Activated naive CD8-positive, alpha-beta T cell treated with anti-CD3 and anti-CD28 coated beads, Interleukin-2, amount 50 U/mL, for 24 hours (primary cell): ENCODE measurements around the gene GAS7.
"Not testable (repeated sequence)": the region's sequence is repeated elsewhere in the genome, so short reads cannot be mapped to it uniquely, and the experiment has no call there.

Source experiments
- ATAC-seq: fragments of 150-1000 bp; cut with Tn5 transposase; one replicate; pipeline ENCODE4 v1.10.0; 2021
- DNase-seq: peaks from one replicate; pipeline ENCODE4 v3.0.0; 2021
- H3K27ac Mint-ChIP-seq: one replicate; pipeline ENCODE4 v1.8.0; 2021; ENCODE audit warnings: mild to moderate bottlenecking, mixed read lengths
- H3K27me3 Mint-ChIP-seq: one replicate; pipeline ENCODE4 v1.8.0; 2021; ENCODE audit warnings: mixed read lengths
- H3K36me3 Mint-ChIP-seq: one replicate; pipeline ENCODE4 v1.8.0; 2021; ENCODE audit warnings: low read depth, mixed read lengths
- H3K4me1 Mint-ChIP-seq: one replicate; pipeline ENCODE4 v1.8.0; 2021; ENCODE audit warnings: mixed read lengths
- H3K4me3 Mint-ChIP-seq: one replicate; pipeline ENCODE4 v1.8.0; 2021; ENCODE audit warnings: mild to moderate bottlenecking, moderate library complexity, mixed read lengths
- H3K9me3 Mint-ChIP-seq: one replicate; pipeline ENCODE4 v1.8.0; 2021; ENCODE audit warnings: mixed read lengths

Gene GAS7

GRCh38 chr17:10107316-10108165, 90.9 kb downstream of the GAS7 start:
- H3K4me1 Mint-ChIP-seq = peaks cover 9% of the 10 kb centered on the region
- no peak overlapping the region for H3K27ac Mint-ChIP-seq
- H3K9me3 Mint-ChIP-seq = no peaks in the 10 kb centered on the region
- no peak for DNase-seq
- H3K4me3 Mint-ChIP-seq = no peak overlapping the region
- peaks cover 5% of the 10 kb centered on the region for H3K27me3 Mint-ChIP-seq
- H3K36me3 Mint-ChIP-seq = no peaks in the 10 kb centered on the region
- ATAC-seq = no peak

- Mint-ChIP-seq H3K36me3 (no peaks in the 10 kb centered on the region), H3K4me1 (peaks cover 6% of the 10 kb centered on the region), H3K9me3 (no peaks in the 10 kb centered on the region), H3K27ac (no peak overlapping the region), H3K27me3 (peaks cover 5% of the 10 kb centered on the region), H3K4me3 (no peak overlapping the region)
- ATAC-seq (no peak), DNase-seq (no peak)
Observed at GRCh38 chr17:10106067-10106466, 92.3 kb downstream of the GAS7 start.

GRCh38 chr17:10105513-10106001, 92.8 kb downstream of the GAS7 start:
- Mint-ChIP-seq H3K4me3 (no peak overlapping the region), H3K9me3 (no peaks in the 10 kb centered on the region), H3K4me1 (peaks cover 6% of the 10 kb centered on the region), H3K27ac (no peak overlapping the region), H3K27me3 (peaks cover 5% of the 10 kb centered on the region), H3K36me3 (no peaks in the 10 kb centered on the region)
- no peak for DNase-seq
- ATAC-seq = no peak

GRCh38 chr17:10103712-10104111, 94.7 kb downstream of the GAS7 start:
- Mint-ChIP-seq H3K9me3 (no peaks in the 10 kb centered on the region), H3K27me3 (peaks cover 5% of the 10 kb centered on the region), H3K4me1 (peaks cover 6% of the 10 kb centered on the region), H3K36me3 (no peaks in the 10 kb centered on the region), H3K4me3 (no peak overlapping the region), H3K27ac (no peak overlapping the region)
- DNase-seq (no peak), ATAC-seq (no peak)

GRCh38 chr17:10102817-10103216, 95.6 kb downstream of the GAS7 start:
- no peak for ATAC-seq
- Mint-ChIP-seq H3K4me3 (no peak overlapping the region), H3K9me3 (no peaks in the 10 kb centered on the region), H3K36me3 (no peaks in the 10 kb centered on the region), H3K4me1 (peaks cover 6% of the 10 kb centered on the region), H3K27me3 (peaks cover 5% of the 10 kb centered on the region), H3K27ac (no peak overlapping the region)
- no peak for DNase-seq

GRCh38 chr17:10099051-10099571, 99.3 kb downstream of the GAS7 start:
- no peak for DNase-seq
- no peaks in the 10 kb centered on the region for H3K27me3 Mint-ChIP-seq
- H3K4me3 Mint-ChIP-seq = no peak overlapping the region
- H3K9me3 Mint-ChIP-seq = no peaks in the 10 kb centered on the region
- H3K27ac Mint-ChIP-seq = no peak overlapping the region
- no peaks in the 10 kb centered on the region for H3K36me3 Mint-ChIP-seq
- peaks cover 2% of the 10 kb centered on the region for H3K4me1 Mint-ChIP-seq
- no peak for ATAC-seq

GRCh38 chr17:10096596-10096995, 101.8 kb downstream of the GAS7 start:
- H3K27ac Mint-ChIP-seq = no peak overlapping the region
- ATAC-seq = no peak
- no peak overlapping the region for H3K4me3 Mint-ChIP-seq
- DNase-seq = no peak
- H3K27me3 Mint-ChIP-seq = no peaks in the 10 kb centered on the region
- peaks cover 2% of the 10 kb centered on the region for H3K36me3 Mint-ChIP-seq
- no peaks in the 10 kb centered on the region for H3K4me1 Mint-ChIP-seq
- peaks cover 5% of the 10 kb centered on the region for H3K9me3 Mint-ChIP-seq

GRCh38 chr17:10095295-10095694, 103.1 kb downstream of the GAS7 start:
- ATAC-seq, H3K27ac Mint-ChIP-seq, H3K4me1 Mint-ChIP-seq, H3K27me3 Mint-ChIP-seq, H3K4me3 Mint-ChIP-seq, H3K36me3 Mint-ChIP-seq, H3K9me3 Mint-ChIP-seq, DNase-seq: not testable (repeated sequence)

GRCh38 chr17:10094797-10095196, 103.6 kb downstream of the GAS7 start:
- Mint-ChIP-seq H3K4me3 (no peak overlapping the region), H3K9me3 (peaks cover 5% of the 10 kb centered on the region), H3K27ac (no peak overlapping the region), H3K27me3 (no peaks in the 10 kb centered on the region), H3K4me1 (no peaks in the 10 kb centered on the region), H3K36me3 (peaks cover 2% of the 10 kb centered on the region)
- no peak for ATAC-seq
- DNase-seq = no peak

GRCh38 chr17:10092595-10092994, 105.8 kb downstream of the GAS7 start:
- Mint-ChIP-seq H3K36me3 (peaks cover 2% of the 10 kb centered on the region), H3K27me3 (no peaks in the 10 kb centered on the region), H3K27ac (no peak overlapping the region), H3K4me3 (no peak overlapping the region), H3K4me1 (no peaks in the 10 kb centered on the region), H3K9me3 (peaks cover 5% of the 10 kb centered on the region)
- DNase-seq = no peak
- no peak for ATAC-seq

- DNase-seq (no peak), ATAC-seq (no peak)
- Mint-ChIP-seq H3K9me3 (peaks cover 5% of the 10 kb centered on the region), H3K4me3 (no peak overlapping the region), H3K36me3 (peaks cover 2% of the 10 kb centered on the region), H3K4me1 (peaks cover 5% of the 10 kb centered on the region), H3K27ac (no peak overlapping the region), H3K27me3 (no peaks in the 10 kb centered on the region)
Observed at GRCh38 chr17:10091046-10091445, 107.4 kb downstream of the GAS7 start.

- Mint-ChIP-seq H3K9me3 (peaks cover 5% of the 10 kb centered on the region), H3K4me3 (no peak overlapping the region), H3K4me1 (peaks cover 9% of the 10 kb centered on the region), H3K27me3 (no peaks in the 10 kb centered on the region), H3K27ac (no peak overlapping the region), H3K36me3 (peaks cover 2% of the 10 kb centered on the region)
- DNase-seq (no peak), ATAC-seq (no peak)
Observed at GRCh38 chr17:10089196-10089804, 109.1 kb downstream of the GAS7 start.

- no peak for ATAC-seq
Observed at GRCh38 chr17:10088444-10088843, 110.0 kb downstream of the GAS7 start.

GRCh38 chr17:10087355-10087754, 111.1 kb downstream of the GAS7 start:
- H3K9me3 Mint-ChIP-seq = peaks cover 4% of the 10 kb centered on the region
- H3K4me3 Mint-ChIP-seq = no peak overlapping the region
- no peak for DNase-seq
- ATAC-seq = no peak
- no peaks in the 10 kb centered on the region for H3K27me3 Mint-ChIP-seq
- peaks cover 15% of the 10 kb centered on the region for H3K4me1 Mint-ChIP-seq
- no peak overlapping the region for H3K27ac Mint-ChIP-seq
- H3K36me3 Mint-ChIP-seq = no peaks in the 10 kb centered on the region

More at GRCh38 chr17:10088444-10088843, 110.0 kb downstream of the GAS7 start:
- Mint-ChIP-seq H3K27me3 (no peaks in the 10 kb centered on the region), H3K27ac (no peak overlapping the region), H3K36me3 (peaks cover 2% of the 10 kb centered on the region), H3K4me1 (peaks cover 9% of the 10 kb centered on the region), H3K4me3 (no peak overlapping the region), H3K9me3 (peaks cover 5% of the 10 kb centered on the region)
- DNase-seq = no peak

- peaks cover 4% of the 10 kb centered on the region for H3K9me3 Mint-ChIP-seq
- no peaks in the 10 kb centered on the region for H3K36me3 Mint-ChIP-seq
- no peak overlapping the region for H3K27ac Mint-ChIP-seq
- H3K27me3 Mint-ChIP-seq = no peaks in the 10 kb centered on the region
- ATAC-seq (no peak), DNase-seq (no peak)
- H3K4me3 Mint-ChIP-seq = no peak overlapping the region
- peaks cover 37% of the 10 kb centered on the region for H3K4me1 Mint-ChIP-seq
Observed at GRCh38 chr17:10083864-10084263, 114.5 kb downstream of the GAS7 start.
